Measurements from ENCODE around the gene IGF2R. TPM values are rescaled to one million over a fixed set of nuclear protein-coding genes. Genes with fewer than 3 reads are reported as not detected.

Gene IGF2R
- total RNA-seq, 1 donor from 2014 or later = 35.1 TPM

DNA sequence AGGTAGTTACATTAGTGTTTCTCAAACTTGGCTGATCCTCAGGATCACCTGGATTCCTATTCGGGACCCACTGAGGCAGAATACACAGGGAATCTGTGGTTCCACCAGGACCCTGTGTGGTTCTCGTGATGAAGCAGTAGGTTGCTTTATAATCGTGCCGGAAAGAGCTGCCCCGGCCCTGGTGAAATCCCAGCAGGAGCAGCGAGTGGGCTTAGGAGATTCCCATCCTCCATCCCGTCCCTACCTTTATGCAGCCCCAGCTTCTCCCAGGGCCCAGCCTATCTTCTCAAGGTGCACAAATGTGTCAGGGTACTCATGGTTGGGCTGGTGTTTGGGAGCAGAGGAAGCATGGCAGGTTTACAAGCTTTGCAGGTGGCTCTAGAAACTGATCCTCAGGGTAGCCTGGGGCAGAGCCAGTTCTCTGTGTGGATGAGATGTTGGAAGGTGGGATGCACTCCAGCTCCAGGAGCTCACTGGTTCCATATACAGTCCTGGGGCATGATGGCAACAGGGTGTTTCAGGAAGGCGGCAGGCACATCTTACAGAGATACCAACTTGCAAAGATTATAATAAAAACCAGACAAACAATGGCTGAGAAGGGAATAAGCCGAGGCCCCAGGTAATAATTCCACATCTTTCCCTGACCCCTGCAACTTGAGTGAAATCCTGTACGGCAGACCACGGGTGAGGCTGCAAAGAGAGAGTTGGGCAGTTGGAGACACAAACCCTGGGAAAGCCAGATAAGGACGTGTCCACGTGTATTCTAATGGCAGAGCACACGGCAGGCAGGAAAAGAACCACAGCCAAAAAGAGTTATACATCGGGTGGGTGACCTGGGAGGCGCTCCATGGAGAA lies 158.6 kb downstream of the IGF2R start:
- Histone ChIP-seq H3F3A (ENCODE audit: low read depth) (no peaks in the 10 kb centered on the region), H3K4me1 (no peaks in the 10 kb centered on the region), H2AFZ (replicated peaks) (no peak overlapping the region), H4K20me1 (ENCODE audit: low read depth) (no peaks in the 10 kb centered on the region), H3K9me3 (ENCODE audit: low read depth) (no peaks in the 10 kb centered on the region), H3K79me2 (ENCODE audit: low read depth) (no peaks in the 10 kb centered on the region), H3K27me3 (no peaks in the 10 kb centered on the region), H3K4me3 (no peak overlapping the region), H3K9ac (no peak overlapping the region), H3K27ac (no peak overlapping the region), H3K36me3 (no peaks in the 10 kb centered on the region), H3K4me2 (no peak overlapping the region)
- Mint-ChIP-seq H3K27me3 (ENCODE audit: insufficient read depth, low read depth) (no peaks in the 10 kb centered on the region), H3K36me3 (peaks cover 8% of the 10 kb centered on the region), H3K4me3 (no peak overlapping the region), H3K27ac (no peak overlapping the region), H3K9me3 (no peaks in the 10 kb centered on the region), H3K4me1 (peaks cover 2% of the 10 kb centered on the region)
- TF ChIP-seq EZH2phosphoT487 (IDR thresholded peaks at IDR 0.05) = no peak
- TF ChIP-seq EZH2 (IDR thresholded peaks at IDR 0.05) = no peak
- TF ChIP-seq, protein P1, sequence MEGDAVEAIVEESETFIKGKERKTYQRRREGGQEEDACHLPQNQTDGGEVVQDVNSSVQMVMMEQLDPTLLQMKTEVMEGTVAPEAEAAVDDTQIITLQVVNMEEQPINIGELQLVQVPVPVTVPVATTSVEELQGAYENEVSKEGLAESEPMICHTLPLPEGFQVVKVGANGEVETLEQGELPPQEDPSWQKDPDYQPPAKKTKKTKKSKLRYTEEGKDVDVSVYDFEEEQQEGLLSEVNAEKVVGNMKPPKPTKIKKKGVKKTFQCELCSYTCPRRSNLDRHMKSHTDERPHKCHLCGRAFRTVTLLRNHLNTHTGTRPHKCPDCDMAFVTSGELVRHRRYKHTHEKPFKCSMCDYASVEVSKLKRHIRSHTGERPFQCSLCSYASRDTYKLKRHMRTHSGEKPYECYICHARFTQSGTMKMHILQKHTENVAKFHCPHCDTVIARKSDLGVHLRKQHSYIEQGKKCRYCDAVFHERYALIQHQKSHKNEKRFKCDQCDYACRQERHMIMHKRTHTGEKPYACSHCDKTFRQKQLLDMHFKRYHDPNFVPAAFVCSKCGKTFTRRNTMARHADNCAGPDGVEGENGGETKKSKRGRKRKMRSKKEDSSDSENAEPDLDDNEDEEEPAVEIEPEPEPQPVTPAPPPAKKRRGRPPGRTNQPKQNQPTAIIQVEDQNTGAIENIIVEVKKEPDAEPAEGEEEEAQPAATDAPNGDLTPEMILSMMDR (IDR thresholded peaks at IDR 0.05) = no peak
- no peak for DNase-seq (ENCODE audit: low spot score)

DNA sequence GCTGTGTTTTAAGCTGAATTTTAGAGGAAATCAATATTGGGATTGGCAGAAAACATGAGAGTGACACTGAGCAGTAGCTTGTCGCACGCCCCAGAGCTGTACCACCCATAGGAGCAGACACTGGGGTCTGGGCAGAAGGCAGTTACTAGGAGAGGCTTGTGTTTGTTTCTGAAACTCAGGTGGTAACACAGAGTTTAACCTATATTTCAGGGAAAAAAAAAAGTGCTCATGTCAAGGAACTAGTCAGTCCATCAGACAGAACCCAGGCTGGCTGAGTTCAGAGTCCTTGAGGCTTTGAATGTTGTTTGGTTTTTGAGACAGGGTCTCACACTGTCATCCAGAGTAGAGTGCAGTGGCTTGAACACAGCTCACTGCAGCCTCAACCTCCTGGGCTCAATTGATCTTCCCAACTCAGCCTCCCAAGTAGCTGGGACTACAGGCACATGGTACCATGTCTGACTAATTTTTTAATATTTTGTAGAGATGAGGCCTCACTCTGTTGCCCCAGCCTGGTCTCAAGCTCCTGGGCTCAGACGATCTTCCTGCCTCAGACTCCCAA lies 159.3 kb downstream of the IGF2R start:
- Mint-ChIP-seq H3K27ac (no peak overlapping the region), H3K9me3 (no peaks in the 10 kb centered on the region), H3K4me1 (peaks cover 2% of the 10 kb centered on the region), H3K36me3 (peaks cover 8% of the 10 kb centered on the region), H3K4me3 (no peak overlapping the region), H3K27me3 (ENCODE audit: insufficient read depth, low read depth) (no peaks in the 10 kb centered on the region)
- H3K4me2 ChIP-seq = no peak overlapping the region
- H4K20me1 ChIP-seq (ENCODE audit: low read depth) = no peaks in the 10 kb centered on the region
- no peak overlapping the region for H3K4me3 ChIP-seq
- H3K27ac ChIP-seq = no peak overlapping the region
- H3K4me1 ChIP-seq = no peaks in the 10 kb centered on the region
- no peaks in the 10 kb centered on the region for H3K36me3 ChIP-seq
- no peaks in the 10 kb centered on the region for H3K79me2 ChIP-seq (ENCODE audit: low read depth)
- no peaks in the 10 kb centered on the region for H3K9me3 ChIP-seq (ENCODE audit: low read depth)
- H3F3A ChIP-seq (ENCODE audit: low read depth) = no peaks in the 10 kb centered on the region
- no peak overlapping the region for H3K9ac ChIP-seq
- H3K27me3 ChIP-seq = no peaks in the 10 kb centered on the region
- no peak for TF ChIP-seq EZH2 (IDR thresholded peaks at IDR 0.05)
- TF ChIP-seq EZH2phosphoT487 (IDR thresholded peaks at IDR 0.05) = no peak
- TF ChIP-seq, protein P1 (IDR thresholded peaks at IDR 0.05) = no peak
- no peak for DNase-seq (ENCODE audit: low spot score)
- H2AFZ ChIP-seq (replicated peaks) = no peak overlapping the region

DNA sequence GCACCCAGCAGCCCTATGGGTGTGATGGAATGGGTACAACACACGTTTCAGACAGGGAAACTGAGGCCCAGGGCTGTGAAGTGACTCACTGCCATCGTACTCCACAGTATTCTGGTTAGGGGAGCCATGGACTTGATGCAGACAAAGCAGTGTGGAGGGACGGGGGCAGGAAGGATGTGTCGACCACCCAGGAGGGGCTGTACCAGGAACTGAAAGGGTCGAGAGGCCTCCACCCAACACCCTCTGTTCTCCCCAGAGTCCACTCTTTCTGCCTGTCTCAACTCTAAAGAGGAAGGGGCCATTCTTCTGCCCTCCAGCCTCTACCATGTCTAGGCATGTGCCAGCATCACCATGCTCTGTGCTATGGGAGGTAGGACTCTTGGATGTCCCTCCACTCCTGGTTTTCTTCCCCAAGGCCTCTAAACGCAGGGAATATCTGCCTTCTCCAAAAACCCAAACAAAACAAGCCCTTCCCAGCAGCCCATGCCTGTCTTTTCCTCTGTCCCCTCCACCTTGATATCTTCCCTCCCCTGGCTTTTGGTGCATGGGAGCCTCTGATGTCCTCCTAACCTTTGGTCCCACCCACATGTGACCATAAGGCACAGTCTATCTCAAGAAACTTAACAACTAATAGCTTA lies 160.1 kb downstream of the IGF2R start:
- H3K4me1 Mint-ChIP-seq = peaks cover 2% of the 10 kb centered on the region
- Histone ChIP-seq H3K4me3 (no peak overlapping the region), H3K4me2 (no peak overlapping the region), H3K27ac (no peak overlapping the region), H4K20me1 (ENCODE audit: low read depth) (no peaks in the 10 kb centered on the region), H3K9ac (no peak overlapping the region), H3K79me2 (ENCODE audit: low read depth) (no peaks in the 10 kb centered on the region), H2AFZ (replicated peaks) (no peak overlapping the region), H3K4me1 (no peaks in the 10 kb centered on the region), H3K9me3 (ENCODE audit: low read depth) (no peaks in the 10 kb centered on the region), H3K27me3 (no peaks in the 10 kb centered on the region), H3F3A (ENCODE audit: low read depth) (no peaks in the 10 kb centered on the region), H3K36me3 (no peaks in the 10 kb centered on the region)
- H3K36me3 Mint-ChIP-seq = peaks cover 3% of the 10 kb centered on the region
- DNase-seq (ENCODE audit: low spot score) = no peak
- H3K4me3 Mint-ChIP-seq = no peak overlapping the region
- H3K27ac Mint-ChIP-seq = no peak overlapping the region
- no peaks in the 10 kb centered on the region for H3K27me3 Mint-ChIP-seq (ENCODE audit: insufficient read depth, low read depth)
- H3K9me3 Mint-ChIP-seq = no peaks in the 10 kb centered on the region
- TF ChIP-seq, protein P1 (IDR thresholded peaks at IDR 0.05) = no peak
- TF ChIP-seq EZH2 (IDR thresholded peaks at IDR 0.05) (no peak), EZH2phosphoT487 (IDR thresholded peaks at IDR 0.05) (no peak)

All from neural progenitor cell (in vitro differentiated cells).